SIG-M5 treated with dmso at 0.1 percent for 504 hours (cell line): ENCODE data around the gene ANKRD65.
"Not testable (repeated sequence)": the region's sequence is repeated elsewhere in the genome, so short reads cannot be mapped to it uniquely, and the experiment has no call there.

Experiments used
- DNase-seq: peaks from one replicate; lab custom pipeline; 2025; ENCODE audit not compliant: unreplicated experiment; lab: John Stamatoyannopoulos, UW

ANKRD65 gene

GRCh38 chr1:1421147-1421906 is at the start of gene ANKRD65:
TSS of gene ANKRD65 (minus strand) at chr1:1421276. CDS start at chr1:1421005, 271 bp downstream.
- no peak for DNase-seq

GRCh38 chr1:1468196-1468985 is 47.3 kb upstream of the ANKRD65 start:
- not testable (repeated sequence) for DNase-seq

DNA sequence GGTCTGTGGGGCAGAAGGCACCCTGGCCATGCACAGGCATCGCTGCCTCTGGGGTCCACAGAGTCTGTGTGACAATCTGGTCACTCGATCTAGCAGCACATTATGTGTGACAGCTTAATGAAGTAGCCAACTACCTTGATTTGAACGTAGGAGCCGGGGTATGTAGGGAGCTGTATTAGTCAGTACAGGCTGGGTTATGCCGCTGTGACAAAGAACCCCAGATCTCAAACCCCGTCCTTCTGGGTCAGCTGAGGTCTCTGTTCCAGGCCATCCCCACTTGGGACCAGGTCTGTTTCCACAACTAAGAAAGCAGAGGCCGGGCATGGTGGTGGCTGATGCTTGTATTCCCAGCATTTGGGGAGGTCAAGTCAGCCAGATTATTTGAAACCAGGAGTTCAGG is 42.2 kb upstream of the ANKRD65 start:
- no peak for DNase-seq

DNA sequence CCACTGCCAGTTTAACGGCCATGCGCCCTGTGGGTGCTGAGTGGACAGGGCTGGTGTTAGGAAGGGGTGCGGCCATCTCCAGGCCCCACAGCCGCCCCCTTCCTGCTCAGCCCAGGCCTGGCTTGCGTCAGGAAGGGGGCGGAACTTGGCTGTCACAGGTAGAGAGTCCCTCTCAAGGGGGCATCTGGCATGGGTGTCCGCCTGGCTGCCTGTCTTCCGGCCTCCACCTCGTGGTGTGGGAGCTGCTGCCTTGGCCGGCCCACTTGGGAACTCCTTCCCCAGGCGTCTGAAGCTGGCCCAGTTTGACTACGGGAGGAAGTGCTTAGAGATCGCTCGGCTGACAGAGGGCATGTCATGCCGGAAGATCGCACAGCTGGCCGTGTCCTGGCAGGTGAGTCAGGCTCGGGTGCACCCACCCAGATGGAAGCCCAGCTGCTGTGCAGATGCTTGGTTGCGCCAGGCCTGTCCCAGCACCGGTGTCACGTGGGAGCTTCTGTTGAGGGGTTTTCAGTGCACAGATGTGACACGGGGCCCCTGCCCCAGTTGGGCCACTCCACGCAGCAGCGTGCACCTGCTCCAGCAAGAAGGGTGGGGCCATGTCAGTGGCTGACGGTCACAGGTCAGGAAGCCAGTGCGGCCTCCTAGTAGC is 41.4 kb upstream of the ANKRD65 start:
- DNase-seq, result no peak

GRCh38 chr1:1461721-1462317 is 40.7 kb upstream of the ANKRD65 start:
- DNase-seq, result no peak

DNA sequence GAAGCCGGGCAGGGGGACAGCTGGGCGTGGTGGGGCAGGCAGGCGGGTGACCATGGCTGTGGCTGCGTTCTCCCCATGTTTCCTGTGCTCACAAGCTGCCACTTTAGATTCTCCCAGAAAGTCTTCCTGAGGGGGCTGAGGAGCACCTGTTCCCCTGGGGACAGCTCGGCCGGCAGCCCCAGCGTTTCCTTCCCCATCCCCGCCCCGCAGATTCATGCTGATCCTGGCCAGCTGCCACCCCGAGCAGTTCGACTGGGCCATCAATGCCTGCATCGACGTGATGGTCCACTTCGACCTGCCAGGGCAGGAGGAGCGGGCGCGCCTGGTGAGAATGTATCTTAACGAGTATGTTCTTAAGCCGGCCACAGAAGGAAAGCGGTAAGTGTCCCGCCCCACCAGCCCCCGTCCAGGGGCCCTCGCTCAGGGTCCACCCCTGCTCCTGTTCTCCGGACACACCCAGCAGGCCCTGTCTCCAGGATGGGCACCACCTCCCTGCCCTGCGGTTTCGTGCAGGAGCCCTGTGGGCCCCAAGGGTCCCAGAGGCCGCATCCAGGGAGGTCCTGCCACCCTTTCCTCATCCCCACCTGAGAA is 39.6 kb upstream of the ANKRD65 start:
- DNase-seq, result no peak

- DNase-seq, result not testable (repeated sequence)
Observed at GRCh38 chr1:1459711-1460110, 38.6 kb upstream of the ANKRD65 start.

- DNase-seq, result not testable (repeated sequence)
Observed at GRCh38 chr1:1459156-1459555, 38.1 kb upstream of the ANKRD65 start.

- not testable (repeated sequence) for DNase-seq
Observed at GRCh38 chr1:1456683-1457255, 35.7 kb upstream of the ANKRD65 start.

DNA sequence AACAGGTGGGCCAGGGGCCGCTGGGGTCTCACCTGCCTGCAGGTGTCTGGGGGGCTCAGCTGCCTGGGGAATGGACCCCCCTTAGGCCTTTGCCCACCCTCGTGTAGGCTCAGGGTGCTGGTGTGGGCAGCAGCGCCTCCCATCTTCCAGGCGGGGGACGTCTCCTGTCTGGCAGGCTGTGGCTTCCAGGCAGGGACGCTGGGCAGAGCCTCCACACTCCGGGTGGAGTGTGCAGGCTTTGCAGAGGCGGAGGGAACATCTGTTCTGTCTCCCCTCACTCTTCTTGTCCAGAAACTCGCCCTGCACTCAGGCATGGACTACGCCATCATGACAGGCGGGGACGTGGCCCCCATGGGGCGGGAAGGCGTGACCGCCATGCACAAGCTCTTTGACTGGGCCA is 34.9 kb upstream of the ANKRD65 start:
- DNase-seq, result not testable (repeated sequence)

- no peak for DNase-seq
Observed at GRCh38 chr1:1455366-1455884, 34.3 kb upstream of the ANKRD65 start.

DNA sequence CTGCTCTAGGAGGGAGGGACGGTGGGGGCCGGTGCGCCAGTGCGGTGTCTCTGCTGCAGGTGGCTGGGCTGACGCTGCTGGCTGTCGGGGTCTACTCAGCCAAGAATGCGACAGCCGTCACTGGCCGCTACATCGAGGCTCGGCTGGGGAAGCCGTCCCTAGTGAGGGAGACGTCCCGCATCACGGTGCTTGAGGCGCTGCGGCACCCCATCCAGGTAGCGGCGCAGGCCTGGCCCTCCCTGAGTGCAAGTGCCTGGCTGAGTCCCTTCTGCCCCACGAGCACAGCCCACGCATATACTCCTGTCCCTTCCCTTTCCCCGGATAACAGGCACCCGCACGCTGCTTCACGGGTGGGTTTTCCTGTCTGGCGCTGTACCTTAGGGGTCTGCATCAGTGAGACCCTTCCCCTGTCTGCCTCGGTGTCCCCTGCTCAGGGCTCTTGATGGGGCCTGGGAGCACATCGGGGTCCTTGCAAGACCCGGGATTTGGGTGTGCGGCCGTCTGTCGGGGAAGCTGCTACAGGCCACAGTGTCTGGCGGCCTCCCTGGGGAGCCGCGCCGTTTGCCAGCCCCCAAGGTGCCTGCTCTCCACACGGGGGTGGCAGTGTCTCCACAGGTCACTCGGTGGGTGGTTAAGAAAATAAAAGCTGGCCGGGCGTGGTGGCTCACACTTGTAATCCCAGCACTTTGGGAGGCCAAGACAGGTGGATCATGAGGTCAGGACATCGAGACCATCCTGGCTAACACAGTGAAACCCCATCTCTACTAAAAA is 33.4 kb upstream of the ANKRD65 start:
- DNase-seq, result not testable (repeated sequence)

- no peak for DNase-seq
Observed at GRCh38 chr1:1452882-1453281, 31.8 kb upstream of the ANKRD65 start.

- not testable (repeated sequence) for DNase-seq
Observed at GRCh38 chr1:1452365-1452739, 31.3 kb upstream of the ANKRD65 start.

DNA sequence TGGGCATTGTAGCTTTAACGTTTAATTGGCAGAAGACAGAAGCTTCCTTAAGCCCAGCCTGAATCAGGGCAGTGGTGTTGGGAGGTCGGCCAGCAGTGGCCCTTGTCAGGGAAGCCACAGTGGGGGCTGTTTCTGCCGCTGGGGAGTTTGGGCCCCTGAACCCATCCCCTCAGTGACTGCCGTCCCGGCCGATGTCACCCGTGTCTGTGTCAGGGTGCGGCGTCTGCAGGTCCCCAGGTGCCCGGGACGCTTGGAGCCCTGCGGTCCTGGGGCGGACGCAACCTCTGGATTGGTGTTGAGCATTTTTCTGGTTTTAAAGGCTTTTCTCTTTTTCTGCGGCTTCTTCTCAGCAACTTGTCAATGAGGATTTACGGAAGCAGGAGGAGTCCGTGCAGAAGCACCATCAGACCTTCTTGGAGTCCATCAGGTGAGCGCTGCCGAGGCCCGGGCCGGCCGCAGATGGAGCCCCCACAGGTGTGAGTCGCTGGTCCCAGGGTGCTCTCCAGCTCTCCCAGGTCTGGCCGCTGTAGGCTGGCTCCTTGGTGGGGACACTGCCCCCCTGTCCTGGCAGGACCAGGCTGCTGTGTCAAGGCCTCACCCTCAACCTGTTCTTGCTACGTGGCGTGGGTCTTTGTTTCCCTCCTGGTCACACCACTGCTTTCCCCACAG is 30.8 kb upstream of the ANKRD65 start:
- DNase-seq, result no peak

DNA sequence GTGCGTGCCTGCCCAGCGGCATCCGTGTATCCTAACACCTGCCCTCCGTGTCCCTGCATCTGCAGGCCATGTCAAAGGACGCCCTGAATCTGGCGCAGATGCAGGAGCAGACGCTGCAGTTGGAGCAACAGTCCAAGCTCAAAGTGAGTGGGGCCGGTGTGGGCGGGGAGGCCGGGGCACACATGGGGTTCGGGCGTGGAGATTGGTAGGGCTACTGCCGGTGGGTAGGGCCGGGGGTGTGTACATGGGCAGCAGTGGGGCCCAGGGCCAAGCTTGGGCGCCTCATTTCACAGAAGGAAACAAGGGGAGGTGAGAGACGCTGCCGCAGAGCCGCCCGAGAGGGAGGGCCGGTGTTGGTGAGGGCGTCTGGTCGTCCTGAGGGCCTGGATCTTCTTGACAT is 29.5 kb upstream of the ANKRD65 start:
- DNase-seq, result not testable (repeated sequence)

- DNase-seq, result no peak
Observed at GRCh38 chr1:1449099-1449739, 28.1 kb upstream of the ANKRD65 start, which contains the start of gene ATAD3C. TSS of gene ATAD3C (plus strand) at chr1:1449689. CDS start at chr1:1450684, 995 bp downstream.

DNA sequence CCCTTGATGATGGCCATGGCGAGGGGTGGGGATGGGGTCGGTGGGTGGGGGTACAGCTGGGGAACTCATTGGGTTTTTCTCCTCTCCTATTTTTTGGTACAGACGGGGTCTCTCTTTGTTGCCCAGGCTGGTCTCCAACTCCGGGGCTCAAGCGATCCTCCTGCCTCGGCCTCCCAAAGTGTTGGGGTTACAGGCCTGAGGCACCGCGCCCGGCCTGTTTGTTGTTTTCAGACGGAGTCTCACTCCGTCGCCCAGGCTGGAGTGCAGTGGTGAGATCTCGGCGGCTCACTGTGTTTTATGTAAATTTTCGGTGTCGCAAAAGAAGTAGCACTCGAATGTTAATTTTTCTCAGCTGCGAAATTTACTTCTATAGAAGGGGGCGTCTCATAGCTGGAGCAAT is 25.6 kb upstream of the ANKRD65 start:
- DNase-seq, result not testable (repeated sequence)
